HL-60/S4 (cell line): ENCODE measurements around the gene PDGFD.

ENCODE experiments used
- in situ Hi-C: fragments of 300-500 bp; cut with MboI; formaldehyde crosslinking; loops from 2 replicates; pipeline ENCODE4 v1.14.3; 2022; ENCODE audit warnings: low sequenced_read_pairs

Gene PDGFD

GRCh38 chr11:104005234-104005855, 158.6 kb downstream of the PDGFD start:
- in situ Hi-C loops = no loop called here

DNA sequence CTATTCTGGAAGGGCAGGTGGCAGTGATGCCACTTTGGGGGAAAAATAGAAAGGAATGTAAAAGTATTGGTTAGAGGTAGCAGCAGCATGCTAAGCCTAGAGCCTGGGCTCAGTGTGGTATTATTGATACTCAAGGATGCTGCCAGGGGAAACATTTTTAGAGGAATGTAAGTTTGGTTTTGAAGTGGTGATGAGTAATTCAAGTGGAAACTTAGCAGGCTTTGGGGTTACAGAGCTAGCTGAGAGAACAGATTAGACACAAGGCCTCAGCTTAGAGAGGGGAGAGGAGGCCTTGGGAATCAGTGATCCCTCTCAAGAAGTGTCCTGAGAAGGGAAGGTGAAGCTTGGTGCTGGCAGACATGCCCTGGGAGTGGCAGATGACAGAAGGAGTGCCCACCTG, 160.5 kb downstream of the PDGFD start:
- in situ Hi-C loops = no loop called here

GRCh38 chr11:104001561-104002056, 162.3 kb downstream of the PDGFD start:
- in situ Hi-C loops = no loop called here

DNA sequence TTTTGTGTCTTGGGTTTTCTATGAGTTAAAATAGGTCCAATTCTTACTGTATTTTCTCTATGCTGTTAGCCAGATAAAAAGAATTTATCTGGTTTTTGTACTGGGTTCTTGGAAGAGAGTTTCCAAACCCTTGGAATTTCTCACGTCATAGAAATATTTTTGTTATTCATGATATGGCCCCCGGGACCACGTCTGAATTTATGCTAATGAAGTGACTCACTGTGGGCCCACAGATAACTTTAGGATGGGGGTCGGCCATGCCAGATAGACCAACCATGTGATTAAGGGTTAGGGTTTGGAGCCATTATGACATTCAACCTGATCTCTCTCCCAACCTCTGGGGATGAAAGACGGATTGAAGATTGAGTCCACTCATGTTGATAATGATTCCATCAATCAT, 163.1 kb downstream of the PDGFD start:
- in situ Hi-C loops = no loop called here

DNA sequence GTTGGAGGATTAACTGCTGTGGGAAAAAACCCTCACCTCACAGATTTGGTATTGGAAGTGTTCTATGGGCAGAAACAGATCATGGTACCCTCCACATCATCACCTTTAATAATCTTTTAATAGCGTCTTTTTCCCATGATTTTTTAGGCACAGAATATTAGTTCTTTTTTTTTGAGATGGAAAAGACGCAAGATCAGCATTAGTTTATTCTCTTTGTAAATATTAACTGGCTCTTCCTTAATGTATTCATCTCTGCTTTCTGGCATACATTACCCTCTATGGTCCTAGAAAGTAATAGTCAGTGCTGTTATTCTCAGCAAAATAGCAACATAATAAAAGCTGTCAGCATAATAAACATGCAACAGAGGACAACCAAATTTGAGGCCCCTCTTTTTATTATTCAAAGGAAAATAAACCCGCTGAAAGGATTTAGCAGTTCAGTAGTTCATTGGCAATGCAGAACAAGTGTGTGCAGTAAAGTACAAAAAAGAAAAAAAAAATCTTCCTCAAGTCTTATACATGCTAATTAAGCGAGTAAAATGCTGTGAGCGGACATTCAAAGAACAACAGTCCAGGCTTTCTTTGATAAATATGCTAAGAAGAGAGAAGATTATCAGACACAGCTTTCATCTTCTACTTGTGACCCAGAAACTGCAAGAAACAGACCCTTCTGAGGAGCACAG, 165.0 kb downstream of the PDGFD start:
- in situ Hi-C loops = no loop called here

- in situ Hi-C loops = no loop called here
Measured at GRCh38 chr11:103997082-103997481, 166.9 kb downstream of the PDGFD start.

DNA sequence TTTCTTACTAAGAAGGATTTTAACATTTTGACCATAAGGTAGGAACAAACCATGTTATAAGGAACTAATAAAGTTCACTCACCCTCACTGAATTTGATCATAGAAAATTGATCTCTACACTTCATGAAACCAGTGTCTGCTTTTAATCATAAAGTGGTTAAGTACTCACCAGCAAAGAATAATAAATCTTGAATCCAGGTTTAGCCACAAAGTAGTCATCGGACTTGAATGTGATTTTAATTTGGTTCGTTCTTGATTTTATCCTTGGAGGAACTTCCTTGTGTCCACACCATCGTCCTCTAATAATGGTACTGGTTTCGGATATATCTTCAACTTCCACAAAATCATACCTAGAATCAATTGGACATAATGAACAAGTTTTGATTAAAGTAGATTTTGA, 168.1 kb downstream of the PDGFD start:
- in situ Hi-C loops = no loop called here

DNA sequence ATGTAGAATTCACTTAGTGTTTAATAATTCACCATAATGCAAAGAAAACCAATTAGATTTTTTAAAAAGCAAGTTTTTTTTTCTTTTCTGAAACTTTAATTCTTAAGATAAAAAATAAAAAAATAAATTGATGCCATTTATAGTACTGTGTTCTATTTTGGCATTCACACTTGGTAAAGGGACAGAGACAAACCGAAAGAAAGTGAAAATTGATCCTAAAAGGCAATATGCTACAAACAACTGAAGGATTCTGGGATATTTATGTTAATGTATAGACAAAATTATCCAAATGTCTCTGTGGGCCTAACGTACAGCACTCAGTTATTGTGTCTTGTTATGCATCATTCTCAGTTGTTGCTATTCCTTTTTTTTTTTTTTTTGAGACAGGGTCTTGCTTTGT, 169.4 kb downstream of the PDGFD start:
- in situ Hi-C loops = no loop called here

- in situ Hi-C loops = no loop called here
Measured at GRCh38 chr11:103994094-103994493, 169.9 kb downstream of the PDGFD start.

GRCh38 chr11:103993507-103993906, 170.4 kb downstream of the PDGFD start:
- in situ Hi-C loops = no loop called here

GRCh38 chr11:103988595-103988969, 175.4 kb downstream of the PDGFD start:
- in situ Hi-C loops = no loop called here

DNA sequence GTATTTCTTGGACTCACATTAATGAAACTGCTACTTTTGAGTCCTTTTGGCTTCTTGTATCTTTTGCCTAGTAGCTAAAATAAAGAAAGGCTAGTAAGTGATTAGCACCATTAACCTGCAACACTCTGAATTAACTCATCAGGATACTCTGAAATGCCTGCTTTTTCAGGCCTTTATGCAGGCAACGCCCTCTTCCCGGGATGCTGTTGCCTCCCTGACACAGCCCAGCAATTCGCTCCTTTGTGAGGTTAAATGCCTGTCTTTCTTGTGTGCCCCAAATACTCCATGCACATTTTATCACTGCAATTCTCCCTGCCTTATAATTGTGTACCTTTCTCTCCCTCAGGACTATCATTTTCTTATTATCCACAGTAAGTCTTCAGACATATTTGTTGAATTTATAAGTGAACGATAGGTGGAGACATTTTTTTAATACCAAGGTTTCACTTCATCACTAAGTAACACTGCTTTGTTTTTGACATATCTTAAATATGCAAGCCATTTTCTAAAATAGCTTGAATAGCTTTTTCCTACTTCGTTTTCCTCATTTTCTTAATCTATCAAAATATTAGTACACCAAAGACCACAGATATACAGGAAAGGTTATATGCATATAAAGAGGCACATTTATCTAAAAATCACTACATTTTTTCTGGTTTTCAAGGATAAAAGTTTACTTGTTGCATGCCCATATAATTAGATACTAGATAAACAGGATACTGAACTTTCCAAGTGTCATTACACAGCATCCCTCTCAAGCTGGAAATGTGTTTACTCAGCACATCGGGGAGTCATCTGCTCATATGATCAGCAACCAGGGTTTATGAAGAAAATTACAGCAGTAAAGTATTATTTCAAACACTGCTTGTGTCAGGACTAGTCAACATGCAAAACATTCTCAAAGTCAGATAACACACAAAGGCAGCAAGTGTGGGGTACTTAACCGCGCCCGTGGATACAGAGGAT, 176.0 kb downstream of the PDGFD start:
- in situ Hi-C loops = no loop called here

GRCh38 chr11:103985041-103985440, 178.9 kb downstream of the PDGFD start:
- in situ Hi-C loops = no loop called here

DNA sequence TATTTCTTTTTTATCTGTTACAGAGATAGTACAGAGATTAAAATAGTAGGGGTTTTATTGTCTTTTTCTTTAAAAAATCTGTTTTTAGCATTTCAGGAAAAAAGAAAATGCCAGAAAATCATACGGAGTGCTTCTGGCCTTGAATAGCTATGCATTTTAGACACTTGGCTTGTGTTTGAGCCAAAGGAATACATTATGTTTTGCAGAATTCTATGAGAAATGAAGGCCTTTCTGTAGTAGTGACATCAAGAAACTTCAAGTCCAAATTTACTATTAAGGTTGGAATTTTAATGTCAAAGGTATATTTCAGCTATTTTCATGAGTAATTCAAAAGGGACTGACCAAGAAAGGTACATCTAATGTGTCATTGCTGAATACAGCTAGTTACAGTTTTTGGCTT, 183.8 kb downstream of the PDGFD start:
- in situ Hi-C loops = no loop called here

GRCh38 chr11:103978616-103979595, 185.0 kb downstream of the PDGFD start:
- in situ Hi-C loops = no loop called here

GRCh38 chr11:103972013-103972412, 191.9 kb downstream of the PDGFD start:
- in situ Hi-C loops = no loop called here

GRCh38 chr11:103970701-103971249, 193.2 kb downstream of the PDGFD start:
- in situ Hi-C loops = no loop called here

- in situ Hi-C loops = no loop called here
Measured at GRCh38 chr11:103968685-103969084, 195.3 kb downstream of the PDGFD start.

DNA sequence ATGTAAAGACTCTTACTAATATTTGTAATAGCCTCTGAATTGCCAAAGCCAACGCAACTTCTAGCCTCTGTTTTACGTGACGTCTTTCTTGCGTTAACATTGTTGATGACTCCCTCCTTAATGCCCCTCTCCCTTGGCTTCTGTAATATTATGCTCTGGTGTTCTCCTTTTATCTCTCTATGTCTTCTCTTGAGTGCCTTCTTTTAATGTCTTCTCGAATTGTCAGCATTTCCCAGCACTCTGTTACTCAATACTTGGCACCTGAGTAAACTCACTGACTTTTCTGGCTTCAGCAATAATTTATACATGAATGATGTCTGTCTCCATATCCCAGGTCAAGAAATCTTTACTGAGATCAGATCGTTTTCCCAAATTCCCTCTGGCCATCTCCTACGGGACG, 196.0 kb downstream of the PDGFD start:
- in situ Hi-C loops = no loop called here

DNA sequence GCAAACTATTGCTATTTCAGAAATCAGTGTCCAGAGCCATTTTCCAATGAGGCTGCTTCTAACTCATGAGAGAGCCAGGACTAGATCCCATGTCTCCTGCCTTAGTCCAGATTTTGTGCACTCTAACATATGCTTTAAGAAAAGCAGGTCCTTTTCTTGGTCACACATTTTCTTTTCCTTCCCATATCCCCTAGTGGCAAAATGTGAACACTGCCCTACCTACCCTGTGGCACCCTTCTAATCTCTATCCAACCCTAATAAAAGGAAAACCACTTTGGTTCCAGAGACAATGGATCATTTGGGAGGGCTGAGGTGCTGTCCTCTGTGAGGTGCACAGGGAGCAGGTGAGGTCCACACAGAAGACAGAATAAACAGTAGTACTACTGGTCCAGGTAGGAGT, 199.6 kb downstream of the PDGFD start:
- in situ Hi-C loops = no loop called here
